Uterus (tissue), 4 donors: Measurements from ENCODE around the gene INTS1. TPM values are rescaled to one million over a fixed set of nuclear protein-coding genes. Genes with fewer than 3 reads are reported as not detected.

Experiments used
- DNase-seq, 2 donors: peaks; one replicate each; pipeline ENCODE4 v3.0.0-alpha.2; 2019 to 2020
- H3K27ac ChIP-seq, 2 donors: fragments of 200-600 bp; sonication (generic); 1 replicate in 1 of 2; 2 replicates in 1 of 2; pipeline ENCODE4 v1.5.1; 2016 to 2018
- H3K27me3 ChIP-seq, 2 donors: fragments of 200-600 bp; sonication (generic); one replicate each; pipeline ENCODE4 v1.5.1; 2018 to 2019; ENCODE audit warnings: control low read depth in 1 of 2
- H3K36me3 ChIP-seq, 2 donors: fragments of 200-600 bp; sonication (generic); one replicate each; pipeline ENCODE4 v1.5.1; 2019; ENCODE audit warnings: control low read depth in 1 of 2
- H3K4me1 ChIP-seq, 2 donors: fragments of 200-600 bp; sonication (generic); one replicate each; pipeline ENCODE4 v1.5.1; 2018 to 2019; ENCODE audit warnings: control low read depth in 1 of 2
- H3K4me3 ChIP-seq, 2 donors: fragments of 200-600 bp; sonication (generic); 1 replicate in 1 of 2; 2 replicates in 1 of 2; pipeline ENCODE4 v1.5.1; 2018 to 2019; ENCODE audit warnings: mild to moderate bottlenecking in 1 of 2
- H3K9me3 ChIP-seq, 2 donors: fragments of 200-600 bp; sonication (generic); one replicate each; pipeline ENCODE4 v1.5.1; 2019; ENCODE audit warnings: control low read depth in 1 of 2
- POLR2A ChIP-seq, 2 donors: fragments of 450-650 bp; IDR thresholded peaks; one replicate each; pipeline ENCODE4 v1.6.1; 2016; ENCODE audit warnings: antibody characterized with exemption in 2 of 2, mild to moderate bottlenecking in 1 of 2, moderate library complexity in 1 of 2
- intact Hi-C: fragments of 100-400 bp; cut with DNase I; formaldehyde crosslinking; loops from one replicate; pipeline ENCODE4 v1.15.1; 2023; ENCODE audit warnings: low total_unique reads
- total RNA-seq, 4 donors: library from RNA; depleted of rRNA in 3 of 4; stranded (reverse); fragments of >200 nt in 3 of 4; gene quantifications; one replicate each; pipeline versions ENCODE4 v1.1.0 to v1.2.4, GENCODE V29; 2014 to 2023
- TF ChIP-seq, protein P1 (sequence below), 4 experiments: fragments of 200-600 bp in 2 of 4; fragments of 450-650 bp in 2 of 4; sonication (generic) in 2 of 4; IDR thresholded peaks; one replicate each; pipeline ENCODE4 v1.5.1; 2016 to 2019; ENCODE audit warnings: antibody characterized with exemption in 4 of 4, mild to moderate bottlenecking in 2 of 4, moderate library complexity in 1 of 4
- donor health status: DM: yes; HTN: yes; CAD: no.

INTS1 gene
- total RNA-seq, 4 donors from 2014 or later, result 8.2 to 68.9 (median 30.3) TPM

- TF ChIP-seq POLR2A (IDR thresholded peaks at IDR 0.05), result peak; percentile 78 to 91
- TF ChIP-seq, protein P1, sequence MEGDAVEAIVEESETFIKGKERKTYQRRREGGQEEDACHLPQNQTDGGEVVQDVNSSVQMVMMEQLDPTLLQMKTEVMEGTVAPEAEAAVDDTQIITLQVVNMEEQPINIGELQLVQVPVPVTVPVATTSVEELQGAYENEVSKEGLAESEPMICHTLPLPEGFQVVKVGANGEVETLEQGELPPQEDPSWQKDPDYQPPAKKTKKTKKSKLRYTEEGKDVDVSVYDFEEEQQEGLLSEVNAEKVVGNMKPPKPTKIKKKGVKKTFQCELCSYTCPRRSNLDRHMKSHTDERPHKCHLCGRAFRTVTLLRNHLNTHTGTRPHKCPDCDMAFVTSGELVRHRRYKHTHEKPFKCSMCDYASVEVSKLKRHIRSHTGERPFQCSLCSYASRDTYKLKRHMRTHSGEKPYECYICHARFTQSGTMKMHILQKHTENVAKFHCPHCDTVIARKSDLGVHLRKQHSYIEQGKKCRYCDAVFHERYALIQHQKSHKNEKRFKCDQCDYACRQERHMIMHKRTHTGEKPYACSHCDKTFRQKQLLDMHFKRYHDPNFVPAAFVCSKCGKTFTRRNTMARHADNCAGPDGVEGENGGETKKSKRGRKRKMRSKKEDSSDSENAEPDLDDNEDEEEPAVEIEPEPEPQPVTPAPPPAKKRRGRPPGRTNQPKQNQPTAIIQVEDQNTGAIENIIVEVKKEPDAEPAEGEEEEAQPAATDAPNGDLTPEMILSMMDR (IDR thresholded peaks at IDR 0.05), result no peak
- intact Hi-C loops, result no loop called here
- Histone ChIP-seq H3K4me3 (peak overlapping the region; percentile 46 to 58), H3K36me3 (no peaks in the 10 kb centered on the region), H3K27ac (peak overlapping the region; percentile 96 to 98), H3K9me3 (no peaks in the 10 kb centered on the region), H3K27me3 (no peaks in the 10 kb centered on the region), H3K4me1 (peaks cover 12 to 24% of the 10 kb centered on the region in 2 donors)
- peak; percentile 97 to 98 for DNase-seq
Measured at GRCh38 chr7:1536743-1537534, 32.8 kb upstream of the INTS1 start.

DNA sequence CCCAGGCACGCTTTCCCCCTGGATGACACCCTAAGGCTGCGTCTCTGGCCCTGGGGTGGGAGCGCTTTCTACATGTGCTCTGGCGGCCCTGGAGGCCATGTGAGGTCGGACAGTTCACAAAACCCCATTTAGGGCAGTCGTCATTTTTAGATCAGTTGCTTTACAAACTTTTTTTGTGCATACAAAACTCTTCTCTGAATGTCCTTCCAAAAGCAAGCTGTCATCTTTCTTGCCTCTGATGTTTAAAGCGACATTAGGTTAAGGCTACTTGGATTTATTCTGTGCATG, 32.2 kb upstream of the INTS1 start:
- peak overlapping the region; percentile 46 to 58 for H3K4me3 ChIP-seq
- peak in 1 of 2 donors; percentile 37 for DNase-seq
- H3K36me3 ChIP-seq, result no peaks in the 10 kb centered on the region
- H3K9me3 ChIP-seq, result no peaks in the 10 kb centered on the region
- intact Hi-C loops, result no loop called here
- peaks cover 12 to 24% of the 10 kb centered on the region in 2 donors for H3K4me1 ChIP-seq
- H3K27me3 ChIP-seq, result no peaks in the 10 kb centered on the region
- no peak for TF ChIP-seq POLR2A (IDR thresholded peaks at IDR 0.05)
- TF ChIP-seq, protein P1 (IDR thresholded peaks at IDR 0.05), result no peak
- peak overlapping the region; percentile 96 to 98 for H3K27ac ChIP-seq

DNA sequence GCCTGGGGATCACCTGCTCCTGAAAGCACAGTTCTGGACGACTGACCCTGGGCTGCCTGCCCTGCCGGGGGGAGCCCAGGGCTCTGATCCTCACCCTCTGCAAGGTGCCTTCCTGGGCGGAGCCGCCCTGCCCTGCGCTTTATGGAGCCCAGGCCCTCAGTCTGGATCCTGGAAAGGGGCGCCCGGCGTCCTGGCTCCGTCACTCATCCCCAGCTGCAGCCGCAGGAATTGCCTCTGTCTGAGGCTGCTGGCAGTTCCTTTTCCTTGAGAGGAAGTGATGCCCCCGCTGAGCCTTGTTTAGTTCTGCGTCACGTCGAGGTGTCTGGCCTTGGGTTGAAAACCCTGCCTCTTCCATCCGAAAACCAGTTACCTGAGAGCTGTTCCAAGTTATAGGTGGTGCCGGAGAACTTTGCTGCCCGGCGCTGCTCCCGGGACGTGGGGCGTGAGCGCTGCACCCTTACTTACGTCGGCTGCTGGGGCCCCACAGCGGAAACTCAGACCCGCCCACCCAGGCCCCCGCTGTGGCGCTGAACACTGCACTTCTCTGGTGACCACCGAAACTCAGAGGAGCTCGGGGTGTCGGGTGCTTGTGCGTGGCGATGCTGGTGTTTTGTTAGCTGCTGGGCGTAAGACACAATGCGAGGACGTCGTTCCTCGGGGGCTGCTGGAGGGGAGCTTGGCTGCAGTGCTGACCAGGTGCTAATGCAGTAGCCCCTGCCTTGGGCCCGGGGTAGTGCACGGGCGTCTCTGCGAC, 31.7 kb upstream of the INTS1 start:
- TF ChIP-seq, protein P1 (IDR thresholded peaks at IDR 0.05), result peak in 1 of 4 experiments; percentile 10
- TF ChIP-seq POLR2A (IDR thresholded peaks at IDR 0.05), result no peak
- peak overlapping the region; percentile 96 to 98 for H3K27ac ChIP-seq
- no peak overlapping the region for H3K4me3 ChIP-seq
- no peaks in the 10 kb centered on the region for H3K36me3 ChIP-seq
- DNase-seq, result peak; percentile 21 to 23
- no peaks in the 10 kb centered on the region for H3K27me3 ChIP-seq
- peaks cover 12 to 24% of the 10 kb centered on the region in 2 donors for H3K4me1 ChIP-seq
- H3K9me3 ChIP-seq, result no peaks in the 10 kb centered on the region
- intact Hi-C loops, result no loop called here

- Histone ChIP-seq H3K9me3 (no peaks in the 10 kb centered on the region), H3K27ac (peak overlapping the region; percentile 96 to 98), H3K4me1 (peaks cover 12 to 24% of the 10 kb centered on the region in 2 donors), H3K27me3 (no peaks in the 10 kb centered on the region), H3K4me3 (no peak overlapping the region), H3K36me3 (no peaks in the 10 kb centered on the region)
- TF ChIP-seq, protein P1 (IDR thresholded peaks at IDR 0.05), result no peak
- no peak for TF ChIP-seq POLR2A (IDR thresholded peaks at IDR 0.05)
- DNase-seq, result peak in 1 of 2 donors; percentile 16
- intact Hi-C loops, result no loop called here
Measured at GRCh38 chr7:1535100-1535458, 30.9 kb upstream of the INTS1 start.
